H9 (cell line): ENCODE data around the gene UBE2J1. TPM values are rescaled to one million over a fixed set of nuclear protein-coding genes. Genes with fewer than 3 reads are reported as not detected.

Source experiments
- DNase-seq: peaks from one replicate; pipeline ENCODE4 v3.0.0-alpha.2; 2017
- H2AFZ ChIP-seq: one replicate; pipeline ENCODE4 v1.6.1; 2013; ENCODE audit warnings: mild to moderate bottlenecking, low read length, control low read depth, moderate library complexity
- H2AK5ac ChIP-seq: 2 replicates; pipeline ENCODE4 v1.6.1; 2013; ENCODE audit warnings: low read length, control low read depth, mixed read lengths; ENCODE audit not compliant: insufficient read length
- H2BK120ac ChIP-seq: one replicate; pipeline ENCODE4 v1.6.1; 2013; ENCODE audit warnings: low read depth, mild to moderate bottlenecking, low read length, control low read depth, inconsistent platforms; ENCODE audit not compliant: poor library complexity, severe bottlenecking
- H2BK12ac ChIP-seq: 2 replicates; pipeline ENCODE4 v1.6.1; 2013; ENCODE audit warnings: low read length, control low read depth, mixed read lengths, low read depth; ENCODE audit not compliant: insufficient read length
- H2BK15ac ChIP-seq: 2 replicates; pipeline ENCODE4 v1.6.1; 2013; ENCODE audit warnings: low read depth, low read length, control low read depth
- H2BK20ac ChIP-seq: one replicate; pipeline ENCODE4 v1.6.1; 2013; ENCODE audit warnings: low read depth, mild to moderate bottlenecking, low read length, control low read depth, inconsistent platforms; ENCODE audit not compliant: poor library complexity, severe bottlenecking
- H2BK5ac ChIP-seq: 2 replicates; pipeline ENCODE4 v1.6.1; 2013; ENCODE audit warnings: low read length, control low read depth, mixed read lengths; ENCODE audit not compliant: insufficient read length
- H3K14ac ChIP-seq: 2 replicates; pipeline ENCODE4 v1.6.1; 2013; ENCODE audit warnings: low read length, control low read depth; ENCODE audit not compliant: insufficient read depth
- H3K18ac ChIP-seq: 2 replicates; pipeline ENCODE4 v1.6.1; 2013; ENCODE audit warnings: low read depth, mild to moderate bottlenecking, mixed read lengths, low read length, control low read depth; ENCODE audit not compliant: insufficient read length
- H3K23ac ChIP-seq: 2 replicates; pipeline ENCODE4 v1.6.1; 2013; ENCODE audit warnings: low read length, control low read depth, mixed read lengths, low read depth; ENCODE audit not compliant: insufficient read length
- H3K23me2 ChIP-seq: 2 replicates; pipeline ENCODE4 v1.6.1; 2013; ENCODE audit warnings: low read depth, mild to moderate bottlenecking, mixed read lengths, low read length, control low read depth; ENCODE audit not compliant: insufficient read length, poor library complexity, severe bottlenecking
- H3K27ac ChIP-seq: 2 replicates; pipeline ENCODE4 v1.5.1; 2013; ENCODE audit warnings: low read length, control low read depth, mixed read lengths, low read depth; ENCODE audit not compliant: insufficient read length
- H3K27me3 ChIP-seq: 2 replicates; pipeline ENCODE4 v1.6.1; 2013; ENCODE audit warnings: low read length, control low read depth, inconsistent platforms; ENCODE audit not compliant: insufficient read depth
- H3K4ac ChIP-seq: 2 replicates; pipeline ENCODE4 v1.6.1; 2013; ENCODE audit warnings: low read depth, mild to moderate bottlenecking, control low read depth, inconsistent platforms, low read length, moderate library complexity
- H3K4me1 ChIP-seq: 2 replicates; pipeline ENCODE4 v1.6.1; 2013; ENCODE audit warnings: low read length, control low read depth, inconsistent platforms; ENCODE audit not compliant: insufficient read depth
- H3K4me2 ChIP-seq: 2 replicates; pipeline ENCODE4 v1.6.1; 2013; ENCODE audit warnings: low read length, control low read depth, mixed read lengths; ENCODE audit not compliant: insufficient read length, insufficient read depth
- H3K56ac ChIP-seq: 2 replicates; pipeline ENCODE4 v1.6.1; 2013; ENCODE audit warnings: low read depth, mild to moderate bottlenecking, mixed read lengths, low read length, control low read depth; ENCODE audit not compliant: insufficient read length
- H3K79me1 ChIP-seq: 2 replicates; pipeline ENCODE4 v1.6.1; 2013; ENCODE audit warnings: low read depth, mild to moderate bottlenecking, moderate library complexity, low read length, control low read depth, inconsistent platforms; ENCODE audit not compliant: insufficient read depth, poor library complexity, severe bottlenecking
- H3K79me2 ChIP-seq: 2 replicates; pipeline ENCODE4 v1.6.1; 2013; ENCODE audit warnings: low read length, control low read depth, inconsistent platforms; ENCODE audit not compliant: insufficient read depth
- H3K9ac ChIP-seq: 2 replicates; pipeline ENCODE4 v1.6.1; 2013; ENCODE audit warnings: low read length, control low read depth, mixed read lengths; ENCODE audit not compliant: insufficient read length; ENCODE audit errors: extremely low read depth
- H3K9me3 ChIP-seq: one replicate; pipeline ENCODE4 v1.6.1; 2013; ENCODE audit warnings: low read depth, low read length, inconsistent platforms; ENCODE audit not compliant: control insufficient read depth
- H3T11ph ChIP-seq: one replicate; pipeline ENCODE4 v1.6.1; 2013; ENCODE audit warnings: mild to moderate bottlenecking, low read length, control low read depth, inconsistent platforms
- H4K20me1 ChIP-seq: one replicate; pipeline ENCODE4 v1.6.1; 2013; ENCODE audit not compliant: control insufficient read depth, insufficient read length, insufficient read depth
- H4K5ac ChIP-seq: 2 replicates; pipeline ENCODE4 v1.6.1; 2013; ENCODE audit warnings: low read depth, mild to moderate bottlenecking, mixed read lengths, low read length, control low read depth; ENCODE audit not compliant: insufficient read length
- H4K8ac ChIP-seq: replicated peaks from 2 replicates; pipeline ENCODE4 v1.6.1; 2013; ENCODE audit warnings: low read length, control low read depth, mixed read lengths, low read depth; ENCODE audit not compliant: insufficient read length
- H4K91ac ChIP-seq: 2 replicates; pipeline ENCODE4 v1.6.1; 2013; ENCODE audit warnings: low read depth, mild to moderate bottlenecking, moderate library complexity, mixed read lengths, low read length, control low read depth; ENCODE audit not compliant: insufficient read length
- H3K27ac Mint-ChIP-seq, 3 experiments: 2 replicates in 2 of 3; 3 replicates in 1 of 3; pipeline ENCODE4 v1.8.0; 2020 to 2021; ENCODE audit warnings: mixed read lengths in 3 of 3, mild to moderate bottlenecking in 1 of 3, moderate library complexity in 1 of 3
- H3K27me3 Mint-ChIP-seq: 2 replicates; pipeline ENCODE4 v1.8.0; 2021; ENCODE audit warnings: low read depth, mild to moderate bottlenecking, moderate library complexity, mixed read lengths
- H3K36me3 Mint-ChIP-seq, 3 experiments: 2 replicates in 2 of 3; 3 replicates in 1 of 3; pipeline ENCODE4 v1.8.0; 2020 to 2021; ENCODE audit warnings: low read depth in 3 of 3, mixed read lengths in 3 of 3; ENCODE audit not compliant: insufficient read depth in 1 of 3
- H3K4me1 Mint-ChIP-seq, 2 experiments: 2 replicates each; pipeline ENCODE4 v1.8.0; 2020; ENCODE audit warnings: mixed read lengths in 2 of 2
- H3K4me3 Mint-ChIP-seq, 2 experiments: 2 replicates in 1 of 2; 3 replicates in 1 of 2; pipeline ENCODE4 v1.8.0; 2020 to 2021; ENCODE audit warnings: mild to moderate bottlenecking in 2 of 2, mixed read lengths in 2 of 2, moderate library complexity in 1 of 2
- H3K9me3 Mint-ChIP-seq, 2 experiments: 2 replicates in 1 of 2; 3 replicates in 1 of 2; pipeline ENCODE4 v1.8.0; 2020; ENCODE audit warnings: mild to moderate bottlenecking in 2 of 2, mixed read lengths in 2 of 2, moderate library complexity in 1 of 2
- CTCF ChIP-seq: fragments of 200-600 bp; sonication (generic); conservative IDR thresholded peaks from 3 replicates; pipeline ENCODE4 v1.8.0; 2021; ENCODE audit warnings: antibody characterized with exemption, mild to moderate bottlenecking
- WGBS: extraction: QIAGEN DNeasy Blood & Tissue Kit; methylation state at CpG from one replicate; pipeline ENCODE4 v1.1.7; 2013; ENCODE audit warnings: missing lambda C conversion rate, low lambda C conversion rate, mixed read lengths; ENCODE audit not compliant: insufficient read length; ENCODE audit errors: extremely low coverage; 5-methylcytosine and 5-hydroxymethylcytosine counted together
- total RNA-seq: library from RNA; stranded (reverse); gene quantifications from 2 replicates; pipeline ENCODE4 v1.2.1, GENCODE V29; 2021

Gene UBE2J1
- total RNA-seq, 1 experiment from 2014 or later, result 13.1 TPM

- no CpG with 5 or more reads among the region's 13 CpGs for WGBS
- H2BK12ac ChIP-seq, result no peak overlapping the region
- no peak overlapping the region for H3K14ac ChIP-seq
Observed at GRCh38 chr6:89290401-89291155, 61.9 kb downstream of the UBE2J1 start.

More at GRCh38 chr6:89290401-89291155, 61.9 kb downstream of the UBE2J1 start:
- H3K79me1 ChIP-seq, result no peaks in the 10 kb centered on the region
- H4K8ac ChIP-seq, result no peak overlapping the region
- H2BK120ac ChIP-seq, result no peak overlapping the region
- H3K23me2 ChIP-seq, result no peaks in the 10 kb centered on the region
- Mint-ChIP-seq H3K36me3 (no peaks in the 10 kb centered on the region), H3K27ac (no peak overlapping the region), H3K27me3 (no peaks in the 10 kb centered on the region), H3K4me1 (peaks cover 8 to 12% of the 10 kb centered on the region in 2 experiments), H3K4me3 (no peak overlapping the region), H3K9me3 (no peaks in the 10 kb centered on the region; a peak in 1 of 5 replicates)
- no peak overlapping the region for H2BK5ac ChIP-seq
- H3K27me3 ChIP-seq, result no peaks in the 10 kb centered on the region
- H3K56ac ChIP-seq, result no peak overlapping the region
- DNase-seq, result no peak
- no peaks in the 10 kb centered on the region for H4K20me1 ChIP-seq
- H3K9ac ChIP-seq, result no peak overlapping the region
- no peak overlapping the region for H3K27ac ChIP-seq
- no peaks in the 10 kb centered on the region for H3K79me2 ChIP-seq
- H3K4ac ChIP-seq, result no peak overlapping the region
- H3K4me2 ChIP-seq, result no peak overlapping the region
- no peak overlapping the region for H3K23ac ChIP-seq
- no peak overlapping the region for H4K91ac ChIP-seq
- H2BK20ac ChIP-seq, result no peak overlapping the region
- no peak overlapping the region for H3K18ac ChIP-seq
- H4K5ac ChIP-seq, result no peak overlapping the region
- no peak overlapping the region for H2AFZ ChIP-seq
- no peak overlapping the region for H2AK5ac ChIP-seq
- TF ChIP-seq CTCF, result no peak
- H2BK15ac ChIP-seq, result no peak overlapping the region
- no peak overlapping the region for H3T11ph ChIP-seq
- H3K9me3 ChIP-seq, result no peaks in the 10 kb centered on the region
- no peaks in the 10 kb centered on the region for H3K4me1 ChIP-seq
